SIG-M5 treated with dmso at 0.1 percent for 504 hours (cell line): Measurements from ENCODE around the gene GMFB.

ENCODE experiments used
- DNase-seq: peaks from one replicate; lab custom pipeline; 2025; ENCODE audit not compliant: unreplicated experiment; lab: John Stamatoyannopoulos, UW

Gene GMFB

GRCh38 chr14:54435500-54435981 lies 53.2 kb downstream of the GMFB start:
- DNase-seq, result no peak

- no peak for DNase-seq
These were observed 60.3 kb downstream of the GMFB start for GRCh38 chr14:54428527-54428926.

DNA sequence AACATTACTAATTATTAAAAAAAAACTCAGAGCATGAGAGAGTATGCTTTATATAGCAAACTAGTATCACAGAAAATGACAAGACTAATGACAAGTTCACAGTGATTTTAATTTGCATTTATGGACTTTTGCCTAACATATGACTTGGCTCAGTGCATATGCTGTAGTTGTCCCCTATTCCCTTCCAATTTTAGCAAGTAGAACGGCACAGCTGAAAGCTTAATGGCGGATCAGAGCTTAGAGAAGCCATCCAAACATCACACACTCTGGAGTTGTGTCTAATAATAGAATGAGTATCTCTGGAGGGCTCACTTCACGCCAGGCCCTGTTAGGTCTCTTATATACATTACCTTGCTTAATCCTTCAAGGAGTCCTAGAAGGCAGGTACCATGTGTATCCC lies 60.9 kb downstream of the GMFB start:
- no peak for DNase-seq

DNA sequence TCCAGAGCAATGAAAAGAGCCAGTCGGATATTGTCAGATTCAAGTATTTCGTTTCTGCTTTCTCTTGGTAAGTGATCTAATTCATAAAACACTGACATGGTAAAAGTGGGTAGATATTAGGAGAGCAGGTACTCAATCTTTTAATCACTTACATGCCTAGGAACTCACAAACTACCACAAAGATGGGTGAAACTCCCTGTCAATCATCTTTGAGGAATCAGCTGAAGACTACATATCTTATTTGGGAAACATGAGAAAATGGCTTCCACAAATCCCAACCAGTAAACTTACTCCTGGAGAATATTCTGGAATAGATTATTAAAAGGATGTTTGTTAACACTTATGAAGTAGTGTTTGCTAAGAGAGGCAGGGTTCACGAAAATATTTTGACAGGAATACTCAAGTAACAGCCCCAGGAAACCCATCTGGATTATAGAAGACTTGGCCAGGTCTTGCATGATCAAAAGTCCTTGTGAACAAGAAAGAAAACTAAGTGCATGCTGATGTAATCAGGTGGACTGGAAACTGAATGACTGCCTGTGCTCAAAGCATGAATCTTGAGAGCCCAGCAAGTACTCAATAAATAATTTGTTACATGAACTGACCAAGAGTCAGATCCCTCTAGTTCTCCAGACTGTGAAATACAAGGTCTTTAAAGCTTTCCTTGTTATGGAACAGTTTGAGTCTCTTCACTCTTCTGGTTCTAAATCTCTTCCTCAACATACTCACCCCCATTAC lies 63.1 kb downstream of the GMFB start:
- DNase-seq, result no peak

DNA sequence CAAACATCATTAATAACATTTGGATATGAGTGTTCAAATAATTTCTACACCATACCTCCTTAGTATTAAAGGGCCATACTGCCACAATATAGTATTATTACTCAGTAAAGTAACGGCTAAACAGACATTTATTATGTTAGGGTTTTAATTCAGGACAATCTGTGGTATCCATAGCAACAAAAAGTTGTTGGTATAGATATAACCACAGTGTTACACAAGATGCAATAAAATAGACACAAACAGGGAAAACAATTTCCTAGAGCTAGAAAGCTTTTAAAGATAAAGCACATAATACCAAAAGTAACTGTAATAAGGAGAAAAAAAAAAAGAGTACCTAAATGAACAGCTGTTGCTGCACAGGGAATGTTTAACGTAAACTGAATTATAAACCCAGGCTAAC lies 63.7 kb downstream of the GMFB start:
- no peak for DNase-seq
